H9 (cell line): ENCODE measurements around the gene BLVRB. TPM values are rescaled to one million over a fixed set of nuclear protein-coding genes. Genes with fewer than 3 reads are reported as not detected.
"Not testable (repeated sequence)": the region's sequence is repeated elsewhere in the genome, so short reads cannot be mapped to it uniquely, and the experiment has no call there.

Experiments
- DNase-seq: peaks from one replicate; pipeline ENCODE4 v3.0.0-alpha.2; 2017
- H2AFZ ChIP-seq: one replicate; pipeline ENCODE4 v1.6.1; 2013; ENCODE audit warnings: mild to moderate bottlenecking, low read length, control low read depth, moderate library complexity
- H2AK5ac ChIP-seq: 2 replicates; pipeline ENCODE4 v1.6.1; 2013; ENCODE audit warnings: low read length, control low read depth, mixed read lengths; ENCODE audit not compliant: insufficient read length
- H2BK120ac ChIP-seq: one replicate; pipeline ENCODE4 v1.6.1; 2013; ENCODE audit warnings: low read depth, mild to moderate bottlenecking, low read length, control low read depth, inconsistent platforms; ENCODE audit not compliant: poor library complexity, severe bottlenecking
- H2BK12ac ChIP-seq: 2 replicates; pipeline ENCODE4 v1.6.1; 2013; ENCODE audit warnings: low read length, control low read depth, mixed read lengths, low read depth; ENCODE audit not compliant: insufficient read length
- H2BK15ac ChIP-seq: 2 replicates; pipeline ENCODE4 v1.6.1; 2013; ENCODE audit warnings: low read depth, low read length, control low read depth
- H2BK20ac ChIP-seq: one replicate; pipeline ENCODE4 v1.6.1; 2013; ENCODE audit warnings: low read depth, mild to moderate bottlenecking, low read length, control low read depth, inconsistent platforms; ENCODE audit not compliant: poor library complexity, severe bottlenecking
- H2BK5ac ChIP-seq: 2 replicates; pipeline ENCODE4 v1.6.1; 2013; ENCODE audit warnings: low read length, control low read depth, mixed read lengths; ENCODE audit not compliant: insufficient read length
- H3K14ac ChIP-seq: 2 replicates; pipeline ENCODE4 v1.6.1; 2013; ENCODE audit warnings: low read length, control low read depth; ENCODE audit not compliant: insufficient read depth
- H3K18ac ChIP-seq: 2 replicates; pipeline ENCODE4 v1.6.1; 2013; ENCODE audit warnings: low read depth, mild to moderate bottlenecking, mixed read lengths, low read length, control low read depth; ENCODE audit not compliant: insufficient read length
- H3K23ac ChIP-seq: 2 replicates; pipeline ENCODE4 v1.6.1; 2013; ENCODE audit warnings: low read length, control low read depth, mixed read lengths, low read depth; ENCODE audit not compliant: insufficient read length
- H3K23me2 ChIP-seq: 2 replicates; pipeline ENCODE4 v1.6.1; 2013; ENCODE audit warnings: low read depth, mild to moderate bottlenecking, mixed read lengths, low read length, control low read depth; ENCODE audit not compliant: insufficient read length, poor library complexity, severe bottlenecking
- H3K27ac ChIP-seq: 2 replicates; pipeline ENCODE4 v1.5.1; 2013; ENCODE audit warnings: low read length, control low read depth, mixed read lengths, low read depth; ENCODE audit not compliant: insufficient read length
- H3K27me3 ChIP-seq: 2 replicates; pipeline ENCODE4 v1.6.1; 2013; ENCODE audit warnings: low read length, control low read depth, inconsistent platforms; ENCODE audit not compliant: insufficient read depth
- H3K4ac ChIP-seq: 2 replicates; pipeline ENCODE4 v1.6.1; 2013; ENCODE audit warnings: low read depth, mild to moderate bottlenecking, control low read depth, inconsistent platforms, low read length, moderate library complexity
- H3K4me1 ChIP-seq: 2 replicates; pipeline ENCODE4 v1.6.1; 2013; ENCODE audit warnings: low read length, control low read depth, inconsistent platforms; ENCODE audit not compliant: insufficient read depth
- H3K4me2 ChIP-seq: 2 replicates; pipeline ENCODE4 v1.6.1; 2013; ENCODE audit warnings: low read length, control low read depth, mixed read lengths; ENCODE audit not compliant: insufficient read length, insufficient read depth
- H3K56ac ChIP-seq: 2 replicates; pipeline ENCODE4 v1.6.1; 2013; ENCODE audit warnings: low read depth, mild to moderate bottlenecking, mixed read lengths, low read length, control low read depth; ENCODE audit not compliant: insufficient read length
- H3K79me1 ChIP-seq: 2 replicates; pipeline ENCODE4 v1.6.1; 2013; ENCODE audit warnings: low read depth, mild to moderate bottlenecking, moderate library complexity, low read length, control low read depth, inconsistent platforms; ENCODE audit not compliant: insufficient read depth, poor library complexity, severe bottlenecking
- H3K79me2 ChIP-seq: 2 replicates; pipeline ENCODE4 v1.6.1; 2013; ENCODE audit warnings: low read length, control low read depth, inconsistent platforms; ENCODE audit not compliant: insufficient read depth
- H3K9ac ChIP-seq: 2 replicates; pipeline ENCODE4 v1.6.1; 2013; ENCODE audit warnings: low read length, control low read depth, mixed read lengths; ENCODE audit not compliant: insufficient read length; ENCODE audit errors: extremely low read depth
- H3K9me3 ChIP-seq: one replicate; pipeline ENCODE4 v1.6.1; 2013; ENCODE audit warnings: low read depth, low read length, inconsistent platforms; ENCODE audit not compliant: control insufficient read depth
- H3T11ph ChIP-seq: one replicate; pipeline ENCODE4 v1.6.1; 2013; ENCODE audit warnings: mild to moderate bottlenecking, low read length, control low read depth, inconsistent platforms
- H4K20me1 ChIP-seq: one replicate; pipeline ENCODE4 v1.6.1; 2013; ENCODE audit not compliant: control insufficient read depth, insufficient read length, insufficient read depth
- H4K5ac ChIP-seq: 2 replicates; pipeline ENCODE4 v1.6.1; 2013; ENCODE audit warnings: low read depth, mild to moderate bottlenecking, mixed read lengths, low read length, control low read depth; ENCODE audit not compliant: insufficient read length
- H4K8ac ChIP-seq: replicated peaks from 2 replicates; pipeline ENCODE4 v1.6.1; 2013; ENCODE audit warnings: low read length, control low read depth, mixed read lengths, low read depth; ENCODE audit not compliant: insufficient read length
- H4K91ac ChIP-seq: 2 replicates; pipeline ENCODE4 v1.6.1; 2013; ENCODE audit warnings: low read depth, mild to moderate bottlenecking, moderate library complexity, mixed read lengths, low read length, control low read depth; ENCODE audit not compliant: insufficient read length
- H3K27ac Mint-ChIP-seq, 3 experiments: 2 replicates in 2 of 3; 3 replicates in 1 of 3; pipeline ENCODE4 v1.8.0; 2020 to 2021; ENCODE audit warnings: mixed read lengths in 3 of 3, mild to moderate bottlenecking in 1 of 3, moderate library complexity in 1 of 3
- H3K27me3 Mint-ChIP-seq: 2 replicates; pipeline ENCODE4 v1.8.0; 2021; ENCODE audit warnings: low read depth, mild to moderate bottlenecking, moderate library complexity, mixed read lengths
- H3K36me3 Mint-ChIP-seq, 3 experiments: 2 replicates in 2 of 3; 3 replicates in 1 of 3; pipeline ENCODE4 v1.8.0; 2020 to 2021; ENCODE audit warnings: low read depth in 3 of 3, mixed read lengths in 3 of 3; ENCODE audit not compliant: insufficient read depth in 1 of 3
- H3K4me1 Mint-ChIP-seq, 2 experiments: 2 replicates each; pipeline ENCODE4 v1.8.0; 2020; ENCODE audit warnings: mixed read lengths in 2 of 2
- H3K4me3 Mint-ChIP-seq, 2 experiments: 2 replicates in 1 of 2; 3 replicates in 1 of 2; pipeline ENCODE4 v1.8.0; 2020 to 2021; ENCODE audit warnings: mild to moderate bottlenecking in 2 of 2, mixed read lengths in 2 of 2, moderate library complexity in 1 of 2
- H3K9me3 Mint-ChIP-seq, 2 experiments: 2 replicates in 1 of 2; 3 replicates in 1 of 2; pipeline ENCODE4 v1.8.0; 2020; ENCODE audit warnings: mild to moderate bottlenecking in 2 of 2, mixed read lengths in 2 of 2, moderate library complexity in 1 of 2
- WGBS: extraction: QIAGEN DNeasy Blood & Tissue Kit; methylation state at CpG from one replicate; pipeline ENCODE4 v1.1.7; 2013; ENCODE audit warnings: missing lambda C conversion rate, low lambda C conversion rate, mixed read lengths; ENCODE audit not compliant: insufficient read length; ENCODE audit errors: extremely low coverage; 5-methylcytosine and 5-hydroxymethylcytosine counted together
- total RNA-seq: library from RNA; stranded (reverse); gene quantifications from 2 replicates; pipeline ENCODE4 v1.2.1, GENCODE V29; 2021
- TF ChIP-seq, protein P1 (sequence below): fragments of 200-600 bp; sonication (generic); conservative IDR thresholded peaks from 3 replicates; pipeline ENCODE4 v1.8.0; 2021; ENCODE audit warnings: antibody characterized with exemption, mild to moderate bottlenecking

Gene BLVRB
- total RNA-seq, 1 experiment from 2014 or later = 27.9 TPM

DNA sequence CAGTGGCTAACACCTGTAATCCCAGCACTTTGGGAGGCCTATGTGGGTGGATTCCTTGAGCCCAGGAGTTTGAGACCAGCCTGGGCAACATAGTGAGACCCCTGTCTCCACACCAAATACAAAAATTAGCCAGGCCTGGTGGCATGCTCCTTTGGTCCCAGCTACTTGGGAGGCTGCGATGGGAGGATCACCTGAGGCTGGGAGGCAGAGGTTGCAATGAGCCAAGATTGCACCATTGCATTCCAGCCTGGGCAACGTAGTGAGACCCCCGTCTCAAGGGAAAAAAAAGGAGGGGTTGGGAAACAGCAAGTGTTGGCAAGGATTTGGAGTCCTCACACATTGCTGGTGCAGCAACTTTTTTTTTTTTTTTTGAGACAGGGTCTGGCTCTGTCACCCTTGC is 20.5 kb upstream of the BLVRB start:
- H3K9me3 ChIP-seq = no peaks in the 10 kb centered on the region
- Mint-ChIP-seq H3K36me3 (no peaks in the 10 kb centered on the region; a peak in 2 of 7 replicates), H3K27me3 (peaks cover 53% of the 10 kb centered on the region), H3K4me1 (peaks cover 6 to 9% of the 10 kb centered on the region in 2 experiments; a peak in 3 of 4 replicates), H3K9me3 (peaks cover 1 to 3% of the 10 kb centered on the region in 2 experiments; a peak in 2 of 5 replicates), H3K27ac (no peak overlapping the region), H3K4me3 (no peak overlapping the region)
- H2AFZ ChIP-seq = no peak overlapping the region
- no peak overlapping the region for H3K4ac ChIP-seq
- H2BK15ac ChIP-seq = no peak overlapping the region
- no peak overlapping the region for H3K56ac ChIP-seq
- no peaks in the 10 kb centered on the region for H3K79me1 ChIP-seq
- H4K5ac ChIP-seq = no peak overlapping the region
- H2BK120ac ChIP-seq = no peak overlapping the region
- H3K23me2 ChIP-seq = peaks cover 3% of the 10 kb centered on the region
- no peak overlapping the region for H3K18ac ChIP-seq
- no peak overlapping the region for H4K91ac ChIP-seq
- no peak overlapping the region for H4K8ac ChIP-seq
- DNase-seq = no peak
- H2BK20ac ChIP-seq = no peak overlapping the region
- H3K4me2 ChIP-seq = no peak overlapping the region
- no peak overlapping the region for H3T11ph ChIP-seq
- H3K27me3 ChIP-seq = no peaks in the 10 kb centered on the region
- no peak overlapping the region for H2AK5ac ChIP-seq
- no peak overlapping the region for H3K14ac ChIP-seq
- no peak overlapping the region for H3K9ac ChIP-seq
- no peaks in the 10 kb centered on the region for H4K20me1 ChIP-seq
- no peak overlapping the region for H2BK12ac ChIP-seq
- H3K79me2 ChIP-seq = no peaks in the 10 kb centered on the region
- no peak overlapping the region for H3K23ac ChIP-seq
- H2BK5ac ChIP-seq = no peak overlapping the region
- H3K27ac ChIP-seq = no peak overlapping the region
- TF ChIP-seq, protein P1, sequence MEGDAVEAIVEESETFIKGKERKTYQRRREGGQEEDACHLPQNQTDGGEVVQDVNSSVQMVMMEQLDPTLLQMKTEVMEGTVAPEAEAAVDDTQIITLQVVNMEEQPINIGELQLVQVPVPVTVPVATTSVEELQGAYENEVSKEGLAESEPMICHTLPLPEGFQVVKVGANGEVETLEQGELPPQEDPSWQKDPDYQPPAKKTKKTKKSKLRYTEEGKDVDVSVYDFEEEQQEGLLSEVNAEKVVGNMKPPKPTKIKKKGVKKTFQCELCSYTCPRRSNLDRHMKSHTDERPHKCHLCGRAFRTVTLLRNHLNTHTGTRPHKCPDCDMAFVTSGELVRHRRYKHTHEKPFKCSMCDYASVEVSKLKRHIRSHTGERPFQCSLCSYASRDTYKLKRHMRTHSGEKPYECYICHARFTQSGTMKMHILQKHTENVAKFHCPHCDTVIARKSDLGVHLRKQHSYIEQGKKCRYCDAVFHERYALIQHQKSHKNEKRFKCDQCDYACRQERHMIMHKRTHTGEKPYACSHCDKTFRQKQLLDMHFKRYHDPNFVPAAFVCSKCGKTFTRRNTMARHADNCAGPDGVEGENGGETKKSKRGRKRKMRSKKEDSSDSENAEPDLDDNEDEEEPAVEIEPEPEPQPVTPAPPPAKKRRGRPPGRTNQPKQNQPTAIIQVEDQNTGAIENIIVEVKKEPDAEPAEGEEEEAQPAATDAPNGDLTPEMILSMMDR = no peak
- no peaks in the 10 kb centered on the region for H3K4me1 ChIP-seq
- no CpG with 5 or more reads among the region's 3 CpGs for WGBS

DNA sequence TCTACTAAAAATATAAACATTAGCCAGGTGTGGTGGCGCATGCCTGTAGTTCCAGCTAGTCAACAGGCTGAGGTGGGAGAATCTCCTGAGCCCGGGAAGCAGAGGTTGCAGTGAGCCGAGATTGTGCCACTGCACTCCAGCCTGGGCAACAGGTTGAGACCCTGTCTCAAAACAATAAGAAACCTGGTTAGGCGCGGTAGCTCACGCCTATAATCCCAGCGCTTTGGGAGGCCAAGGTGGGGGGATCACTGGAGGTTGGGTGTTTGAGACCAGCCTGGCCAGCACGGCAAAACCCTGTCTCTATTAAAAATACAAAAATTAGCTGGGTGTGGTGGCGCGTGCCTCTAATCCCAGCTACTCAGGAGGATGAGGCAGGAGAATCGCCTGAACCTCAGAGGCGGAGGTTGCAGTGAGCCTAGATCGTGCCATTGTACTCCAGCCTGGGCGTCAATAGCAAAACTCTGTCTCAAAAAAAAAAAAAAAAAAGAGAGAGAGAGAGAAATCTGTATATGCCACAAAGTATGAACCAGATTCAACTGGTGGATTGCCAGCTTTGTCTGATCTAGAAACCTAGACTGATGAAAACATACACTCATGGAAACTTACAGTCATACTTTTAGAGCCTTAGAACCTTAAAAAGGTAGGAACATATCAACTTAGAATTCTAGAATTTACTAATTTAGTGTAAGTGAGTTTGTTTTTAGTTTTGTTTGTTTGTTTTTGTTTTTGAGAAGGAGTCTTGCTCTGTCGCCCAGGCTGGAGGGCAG is 10.5 kb upstream of the BLVRB start:
- H3K79me1 ChIP-seq, H3K9me3 ChIP-seq, H3K23me2 ChIP-seq, H4K5ac ChIP-seq, H3K4me2 ChIP-seq, H3K18ac ChIP-seq, H3K27ac ChIP-seq, H4K91ac ChIP-seq, H4K8ac ChIP-seq, H3K4me1 Mint-ChIP-seq, H2AFZ ChIP-seq, H2BK5ac ChIP-seq, H2BK20ac ChIP-seq, H3K4me3 Mint-ChIP-seq, H4K20me1 ChIP-seq, H3T11ph ChIP-seq, H3K9me3 Mint-ChIP-seq, H2BK12ac ChIP-seq, H3K9ac ChIP-seq, H2BK15ac ChIP-seq, H3K27me3 ChIP-seq, H2BK120ac ChIP-seq, H3K79me2 ChIP-seq, H3K14ac ChIP-seq, H3K4ac ChIP-seq, H2AK5ac ChIP-seq, H3K27ac Mint-ChIP-seq, DNase-seq, H3K36me3 Mint-ChIP-seq, H3K23ac ChIP-seq, H3K56ac ChIP-seq, H3K4me1 ChIP-seq: not testable (repeated sequence)
- peaks cover 26% of the 10 kb centered on the region for H3K27me3 Mint-ChIP-seq
- no CpG with 5 or more reads among the region's 15 CpGs for WGBS
